GM18511 (cell line): ENCODE measurements around the gene BCL6.

ENCODE experiments used
- ATAC-seq: cut with Tn5 transposase; IDR thresholded peaks from one replicate; pipeline ENCODE4 v1.9.1; 2021; ENCODE audit warnings: mild to moderate bottlenecking, moderate library complexity; ENCODE audit not compliant: unreplicated experiment

The BCL6 gene

DNA sequence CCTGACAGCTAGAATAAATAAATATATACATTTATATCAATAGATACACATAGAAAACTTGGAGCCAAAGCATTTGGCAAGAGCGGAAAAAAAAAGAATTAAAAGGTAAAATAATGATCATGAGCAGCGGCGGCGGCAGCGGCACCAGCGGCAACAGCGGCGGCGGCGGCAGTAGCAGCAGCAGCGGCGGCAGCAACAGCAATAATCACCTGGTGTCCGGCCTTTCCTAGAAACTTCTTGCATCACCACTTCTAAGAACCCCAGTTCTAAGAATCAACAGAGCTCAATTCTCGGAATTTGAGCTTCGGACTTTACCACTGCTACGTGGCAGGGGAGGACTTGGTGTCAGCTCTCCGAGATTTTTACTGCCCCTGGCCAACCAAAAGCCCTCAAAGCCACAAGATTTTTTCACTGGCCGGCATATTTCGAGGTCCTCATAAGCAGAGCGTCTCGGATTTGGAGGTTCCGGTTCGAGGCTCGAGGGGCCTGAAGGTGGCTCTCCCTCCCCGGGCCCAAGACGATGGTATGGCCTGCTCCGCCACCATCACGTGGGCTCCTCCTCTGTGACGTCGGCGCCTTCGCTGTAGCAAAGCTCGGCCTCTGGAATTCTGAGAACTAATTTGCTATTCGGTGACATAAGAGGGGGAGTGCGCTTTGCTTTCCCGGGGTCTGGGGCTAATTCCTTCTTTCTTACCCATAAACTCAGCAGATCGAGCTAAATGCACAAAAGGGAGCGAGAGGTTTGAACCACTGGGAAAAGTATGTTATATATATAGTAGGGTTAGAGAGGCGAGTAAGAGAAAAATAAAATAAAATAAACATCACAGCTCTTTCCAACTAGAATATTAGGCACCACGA, at the start of gene BCL6:
Gene BCL6, minus strand, starts transcription at position 268 of the 858 bp plus-strand sequence. CDS start 11,775 bp downstream, outside the sequence.
- ATAC-seq: peak; percentile 75

DNA sequence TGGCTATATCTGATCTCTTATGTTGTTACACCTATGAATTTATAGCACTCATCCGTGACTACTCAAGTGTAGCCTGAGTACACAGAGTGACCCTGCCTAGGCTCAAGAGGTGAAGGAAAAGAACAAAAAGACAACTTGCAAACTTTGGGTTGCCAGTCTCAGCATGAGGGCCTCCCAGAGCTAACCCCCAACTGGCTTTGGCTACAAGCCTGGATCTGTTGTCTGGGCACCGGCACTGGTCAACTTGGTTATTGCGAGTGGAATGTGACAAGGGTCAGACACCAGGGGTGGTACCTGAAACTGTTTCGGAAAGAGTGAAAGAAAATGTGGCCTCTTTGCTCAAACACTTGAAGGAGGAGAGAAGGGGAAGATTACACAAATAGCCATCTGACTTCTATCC, 49.5 kb upstream of the BCL6 start:
- ATAC-seq: no peak

DNA sequence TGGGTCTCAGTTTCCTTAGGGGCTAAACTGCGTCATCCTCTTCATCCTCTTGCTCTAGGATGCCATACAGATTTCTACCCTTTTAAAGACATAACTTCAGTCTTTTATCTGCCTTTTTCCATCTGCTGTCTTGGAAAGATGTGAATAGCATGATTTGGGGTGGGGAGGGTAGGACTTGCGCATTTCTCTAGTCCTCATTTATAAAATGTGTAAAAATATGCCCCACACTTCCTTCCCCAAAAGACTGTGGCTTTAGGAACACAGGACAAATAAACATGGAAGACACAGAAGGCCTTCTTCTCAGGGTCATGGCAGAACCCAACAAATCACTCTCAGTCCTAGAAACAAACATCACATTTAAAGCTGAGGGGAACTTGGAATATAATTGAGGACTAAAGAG, 48.4 kb upstream of the BCL6 start:
- ATAC-seq: no peak

DNA sequence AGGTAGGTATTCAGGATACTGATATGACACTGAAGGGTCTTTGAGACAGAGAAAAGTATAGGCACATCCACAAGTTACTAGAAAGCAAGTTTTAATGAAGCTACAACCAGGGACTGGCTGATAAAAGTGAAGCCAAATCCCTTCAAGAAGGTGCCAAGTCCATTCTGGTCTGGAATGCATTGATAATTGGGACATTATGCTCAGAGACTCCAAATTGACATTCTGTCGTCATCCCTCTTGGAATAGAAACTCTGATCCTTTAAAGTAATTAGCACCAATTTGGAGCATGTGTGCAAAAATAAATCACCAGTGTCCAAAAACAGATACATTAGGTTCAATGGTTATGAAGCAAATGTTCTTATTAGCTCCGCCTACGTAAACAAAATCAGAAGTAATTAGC, 47.3 kb upstream of the BCL6 start:
- ATAC-seq: no peak

DNA sequence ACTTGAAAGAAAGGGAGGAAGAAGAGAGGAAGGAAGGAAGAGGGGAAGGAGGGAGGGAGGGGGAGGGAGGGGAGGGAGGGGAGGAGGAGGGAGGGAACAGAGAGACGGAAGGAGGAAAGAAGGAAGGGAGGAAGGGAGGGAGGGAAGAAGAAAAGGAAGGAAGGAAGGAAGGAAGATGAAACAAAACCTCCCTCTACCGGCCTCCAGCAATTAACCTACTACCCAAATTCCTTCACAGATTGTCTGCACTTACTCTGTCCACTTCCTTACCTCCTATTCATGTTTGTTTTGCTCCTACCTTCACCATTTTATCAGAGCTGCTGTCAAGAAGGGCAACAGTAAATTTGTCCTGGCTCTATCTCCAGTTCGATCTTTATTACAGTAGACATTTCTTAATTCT, 44.6 kb upstream of the BCL6 start:
- ATAC-seq: no peak

DNA sequence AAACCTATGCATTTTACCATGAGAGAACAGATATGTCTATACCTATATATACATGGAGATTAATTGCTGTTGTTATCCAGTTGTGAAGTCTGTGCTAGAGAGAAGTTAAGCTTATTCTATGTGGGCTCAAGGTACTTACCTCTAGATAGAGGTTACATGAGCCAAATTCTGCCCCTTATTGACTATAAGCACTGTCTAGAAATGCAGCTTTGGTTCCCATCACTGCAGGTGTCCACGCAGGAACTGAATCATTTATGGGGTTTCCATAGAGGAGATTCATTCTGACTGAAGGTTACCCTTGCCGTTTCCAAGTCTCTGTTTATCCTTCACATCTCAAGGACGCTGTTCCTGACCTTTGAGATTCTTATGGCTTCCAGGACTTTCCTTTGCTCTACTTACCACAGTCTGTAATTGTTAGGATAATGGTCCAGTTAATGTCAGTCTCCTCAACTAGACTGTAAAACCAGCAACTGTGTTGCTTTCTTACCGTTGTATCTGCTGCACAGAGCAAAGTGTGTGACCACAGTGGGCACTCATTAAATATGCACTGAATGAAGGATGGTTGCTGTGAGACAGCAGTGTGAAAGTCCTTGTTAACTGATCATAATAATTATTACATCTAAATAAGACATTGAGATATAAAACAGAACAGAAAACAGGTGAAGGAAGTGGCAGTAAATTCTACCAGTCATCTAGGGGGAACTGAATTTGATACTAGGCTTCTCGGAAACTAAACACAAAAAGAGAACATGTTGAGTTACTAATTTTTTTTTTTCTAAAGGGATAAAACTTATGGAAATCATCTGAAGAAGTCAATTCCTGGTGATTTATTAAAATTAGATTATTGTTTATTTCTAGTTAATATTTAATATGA, 44.0 kb upstream of the BCL6 start:
- no peak for ATAC-seq

DNA sequence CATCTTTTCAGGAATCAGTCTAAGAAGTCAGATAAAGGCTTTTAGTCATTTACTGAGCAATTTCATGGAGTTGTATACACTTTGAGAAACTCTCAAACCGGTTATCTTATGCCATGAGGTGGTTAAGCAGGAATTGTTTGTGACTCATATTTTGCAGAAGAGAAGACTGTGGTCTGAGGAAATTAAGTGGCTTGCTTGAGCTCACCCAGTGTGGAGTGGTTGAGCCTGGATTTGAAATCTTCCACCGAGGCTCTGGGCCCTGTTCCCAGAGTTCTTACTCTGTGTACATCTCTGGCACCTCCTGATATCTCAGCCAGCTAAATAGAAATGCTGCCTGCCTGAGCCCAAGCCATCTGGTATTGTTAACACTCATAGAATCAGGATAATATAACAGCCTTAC, 37.8 kb upstream of the BCL6 start:
- ATAC-seq: no peak

DNA sequence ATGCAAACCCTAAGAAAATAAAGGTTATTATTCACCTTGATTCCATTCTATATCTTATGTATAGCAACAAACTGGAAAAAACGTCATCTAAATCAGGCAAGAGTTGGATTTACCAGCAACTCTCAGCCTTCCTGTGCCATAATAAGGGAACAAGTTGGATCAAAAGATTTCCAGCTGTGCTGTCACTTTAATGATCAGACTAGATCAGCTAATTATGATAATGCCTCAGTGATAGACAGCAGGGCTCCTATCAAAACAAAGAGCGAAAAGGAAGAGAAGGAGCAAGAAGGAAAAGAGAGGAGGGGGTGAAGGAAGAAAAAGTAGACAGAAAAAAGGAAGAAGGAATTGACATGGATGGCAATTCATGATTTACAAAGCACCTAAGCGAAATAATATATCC, 36.7 kb upstream of the BCL6 start:
- ATAC-seq: no peak

DNA sequence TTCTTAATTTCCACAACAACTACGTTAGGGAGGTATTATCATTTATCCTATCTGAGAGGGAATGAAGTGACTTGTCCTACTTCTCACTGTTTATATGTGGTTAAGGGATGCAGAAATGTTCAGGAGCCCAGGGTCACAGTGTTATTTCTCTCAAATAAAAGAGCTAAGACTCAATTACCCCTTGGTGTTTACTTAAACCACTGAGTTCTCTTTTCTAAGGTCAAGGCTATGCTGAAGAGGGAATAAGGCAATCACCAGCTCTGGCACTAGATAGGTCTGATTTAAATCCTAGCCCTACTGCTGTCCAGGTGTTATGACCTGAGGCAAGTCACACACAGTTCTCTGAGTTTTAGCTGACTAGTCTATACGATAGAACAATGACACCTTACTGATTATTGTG, 35.7 kb upstream of the BCL6 start:
- ATAC-seq: no peak

DNA sequence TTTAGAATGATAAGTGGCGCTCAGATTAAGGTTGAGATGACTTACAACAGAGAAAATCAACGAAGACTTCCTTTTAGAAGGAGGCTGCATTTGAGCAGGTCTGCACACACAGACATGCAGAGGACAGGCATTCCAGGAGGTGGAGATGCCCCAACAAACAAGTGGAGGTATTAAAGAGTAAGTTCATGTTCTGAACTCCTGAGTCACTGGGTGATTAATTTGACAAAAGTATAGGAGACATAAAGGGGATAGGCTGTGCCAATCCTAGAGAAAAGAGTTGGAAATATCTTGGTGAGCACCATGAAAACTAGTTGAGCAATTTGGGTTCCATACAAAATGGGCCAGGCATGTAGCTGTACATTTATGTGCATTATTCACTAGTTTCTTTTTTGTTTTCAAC, 33.5 kb upstream of the BCL6 start:
- no peak for ATAC-seq

DNA sequence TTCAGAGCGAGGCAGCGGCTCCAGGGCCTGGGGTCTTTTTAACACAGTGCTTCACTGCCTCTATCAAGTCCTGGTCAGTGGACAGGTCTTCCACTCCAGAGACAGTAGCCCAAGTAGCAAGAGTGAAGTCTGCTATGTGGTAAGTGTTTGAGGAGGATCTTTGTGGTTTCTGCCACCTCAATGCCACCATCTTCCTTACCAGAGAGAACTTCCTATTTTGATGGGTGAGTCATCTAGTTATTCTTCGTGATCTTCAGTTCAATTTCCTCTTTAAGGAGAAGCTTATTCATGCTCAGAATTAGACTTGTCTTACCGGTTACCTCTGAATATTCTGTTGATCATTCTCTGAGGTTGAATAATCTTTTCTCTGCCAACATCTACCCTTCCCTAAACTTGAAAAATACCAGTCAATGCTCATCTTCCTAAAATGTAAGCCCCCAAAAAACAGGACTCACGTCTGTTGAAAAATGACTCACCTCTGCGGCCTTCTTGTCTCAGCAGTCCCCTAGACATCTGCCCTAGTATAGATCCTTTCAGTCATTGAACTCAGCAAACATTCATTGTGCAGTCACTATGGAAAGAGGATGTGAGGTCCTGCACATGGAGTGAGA, 32.2 kb upstream of the BCL6 start:
- ATAC-seq: peak; percentile 45

DNA sequence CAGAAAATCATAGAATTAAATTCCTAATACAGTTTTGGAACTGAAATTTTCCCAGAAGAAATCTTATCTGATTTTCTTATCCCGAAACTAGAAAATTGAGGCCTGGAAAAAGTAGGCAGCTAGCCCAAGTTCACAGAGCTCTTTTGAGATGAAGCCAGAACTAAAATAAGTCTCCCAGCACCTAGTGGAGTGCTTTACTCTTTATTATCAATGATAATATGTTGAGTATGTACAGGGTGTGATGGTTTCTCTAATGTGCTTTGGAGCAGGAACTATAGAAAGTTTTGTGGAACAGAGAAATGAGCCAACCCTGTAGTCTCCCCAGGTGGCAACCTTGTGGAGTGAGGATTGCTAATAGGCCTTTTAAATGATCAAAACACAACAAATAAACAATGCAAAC, 30.3 kb upstream of the BCL6 start:
- no peak for ATAC-seq

DNA sequence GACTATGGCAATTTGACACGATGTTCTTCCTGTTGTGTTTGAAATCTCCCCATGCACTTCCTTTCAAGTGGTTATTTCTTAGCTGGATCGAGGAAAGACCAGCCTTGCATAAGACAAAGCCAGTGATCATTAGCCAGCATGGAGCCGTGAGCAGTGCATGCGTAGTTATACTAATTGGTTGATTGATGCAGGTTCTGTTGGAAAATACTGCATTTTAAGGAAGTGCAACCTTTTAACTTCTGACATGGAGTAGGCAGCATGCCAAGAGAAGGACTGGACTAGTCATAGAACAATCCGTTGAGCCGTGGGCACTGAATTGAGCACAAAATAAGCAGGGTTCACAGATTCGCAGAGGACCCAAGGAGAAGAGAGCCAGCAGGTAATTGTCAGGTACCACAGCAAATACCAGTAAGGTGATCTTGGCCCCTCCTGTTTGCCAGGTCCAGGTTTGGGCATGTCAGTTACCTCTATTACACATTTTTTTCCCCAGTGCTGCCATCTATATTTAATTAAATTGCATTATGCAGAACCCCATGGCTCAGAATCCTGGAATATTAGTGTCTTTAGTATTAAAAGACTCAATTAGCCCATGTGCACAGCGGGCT, 29.0 kb upstream of the BCL6 start:
- ATAC-seq: no peak

DNA sequence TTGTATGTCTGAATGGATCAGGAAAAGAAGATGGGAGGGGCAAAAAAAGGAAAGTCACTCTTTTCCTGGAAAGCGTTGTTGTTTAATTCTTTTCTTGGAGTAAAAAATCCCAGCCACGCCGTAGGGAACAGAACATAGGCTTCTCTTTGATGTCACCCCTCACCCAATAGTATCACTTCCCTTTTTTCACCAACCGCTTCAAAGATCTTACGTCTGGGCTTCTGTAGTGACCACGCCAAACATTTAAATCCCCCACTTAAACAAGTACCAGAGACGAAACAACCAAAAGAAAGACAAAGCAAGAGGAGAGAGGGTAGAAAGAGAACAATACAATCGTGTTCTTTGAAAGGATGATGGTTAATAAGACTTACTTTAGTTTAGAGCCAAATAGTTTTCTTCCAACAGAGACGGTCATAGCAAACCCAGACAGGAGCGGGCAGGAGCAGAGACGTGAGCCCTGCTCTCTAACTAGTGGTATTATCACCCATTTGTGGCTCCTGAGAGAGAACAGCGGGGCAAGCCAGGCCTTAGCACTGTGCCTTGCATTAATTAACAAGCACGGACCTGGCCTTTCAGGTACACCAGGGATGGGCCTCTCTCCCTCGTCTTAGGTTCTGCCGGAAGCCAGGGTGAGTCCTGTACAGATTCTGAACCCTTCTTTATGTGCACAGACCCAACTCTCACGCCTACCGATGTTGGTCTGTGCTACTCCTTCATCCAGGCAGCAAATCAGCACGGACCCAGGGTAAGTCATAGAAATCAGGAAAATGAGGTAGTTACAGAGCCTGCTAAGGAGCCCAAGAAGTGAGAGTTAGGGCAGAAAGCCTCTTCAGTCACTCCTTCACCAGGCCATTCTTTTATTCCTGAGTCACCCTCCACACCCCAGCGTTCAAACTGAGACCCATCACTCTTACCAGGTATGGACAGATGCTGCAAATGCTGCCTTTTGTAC, 28.2 kb upstream of the BCL6 start:
- peak; percentile 77 for ATAC-seq

DNA sequence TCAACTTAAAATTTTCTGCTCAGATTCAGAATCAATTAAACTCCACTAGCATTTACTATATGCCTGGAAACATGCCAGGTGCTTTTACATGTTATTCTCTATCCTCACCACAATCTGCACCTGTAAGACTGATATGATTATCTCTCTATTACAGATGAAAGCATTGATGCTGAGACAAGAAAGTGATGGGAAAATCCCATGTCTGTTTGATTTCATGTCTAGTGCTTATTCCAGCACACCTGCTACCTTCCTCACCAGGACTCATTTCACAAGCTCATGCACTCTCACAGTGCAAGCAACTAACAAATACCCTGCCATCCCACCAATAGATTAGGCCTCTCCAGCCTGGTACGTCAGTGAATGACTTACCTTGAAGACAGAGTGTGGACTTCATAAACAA, 25.0 kb upstream of the BCL6 start:
- ATAC-seq: peak; percentile 58

DNA sequence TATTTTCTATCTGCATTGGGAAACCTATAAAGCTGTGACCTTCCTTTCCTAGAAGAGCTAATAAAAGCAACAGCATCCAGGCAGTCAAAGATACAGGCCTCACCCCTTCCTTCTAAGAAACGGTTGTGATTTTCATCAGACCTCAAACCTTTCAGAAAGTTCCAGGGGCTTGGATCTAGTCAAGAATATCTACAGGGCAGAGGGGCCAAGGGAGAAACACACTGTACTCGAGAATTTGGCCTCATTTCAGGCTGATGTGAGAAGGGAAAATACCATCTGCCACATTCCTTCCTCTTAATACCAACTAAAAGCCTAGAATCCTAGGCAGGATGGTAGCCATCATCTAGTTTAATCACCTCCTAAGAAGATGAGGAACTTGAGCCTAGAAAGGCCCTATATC, 24.5 kb upstream of the BCL6 start:
- no peak for ATAC-seq

DNA sequence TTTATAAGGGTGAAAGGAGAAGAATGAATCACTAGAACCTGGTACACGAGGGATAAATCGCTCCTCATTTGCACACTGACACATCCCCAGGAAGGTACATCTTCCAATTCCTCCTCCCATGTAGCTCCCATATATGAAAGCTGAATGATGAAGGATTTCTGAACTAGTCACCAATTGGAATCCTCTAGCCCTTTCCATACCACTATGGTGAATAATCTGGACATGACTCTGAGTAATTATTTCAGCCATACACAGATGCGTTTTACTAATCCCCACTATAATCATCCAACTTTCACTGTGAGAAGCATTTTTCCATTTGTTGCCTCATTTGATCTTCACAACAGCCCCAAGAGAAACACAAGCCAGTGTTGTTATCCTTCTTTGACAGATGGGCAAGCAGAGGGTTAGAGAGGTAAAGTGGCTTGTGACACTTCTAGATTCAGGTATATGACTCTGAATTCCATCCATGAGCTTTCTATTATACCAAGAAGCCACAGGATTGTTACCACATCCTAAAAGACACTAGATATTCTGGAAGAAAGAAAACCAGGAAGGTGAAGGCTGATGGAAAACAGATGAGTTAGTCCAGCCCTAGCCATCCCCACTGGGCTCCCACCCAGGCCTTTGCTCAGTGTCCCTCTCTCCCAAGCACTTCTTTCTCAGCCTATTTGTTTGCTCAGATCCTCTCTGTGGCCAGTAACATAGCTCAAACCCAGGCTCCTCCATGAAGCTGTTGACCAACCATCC, 22.2 kb upstream of the BCL6 start:
- ATAC-seq: no peak

DNA sequence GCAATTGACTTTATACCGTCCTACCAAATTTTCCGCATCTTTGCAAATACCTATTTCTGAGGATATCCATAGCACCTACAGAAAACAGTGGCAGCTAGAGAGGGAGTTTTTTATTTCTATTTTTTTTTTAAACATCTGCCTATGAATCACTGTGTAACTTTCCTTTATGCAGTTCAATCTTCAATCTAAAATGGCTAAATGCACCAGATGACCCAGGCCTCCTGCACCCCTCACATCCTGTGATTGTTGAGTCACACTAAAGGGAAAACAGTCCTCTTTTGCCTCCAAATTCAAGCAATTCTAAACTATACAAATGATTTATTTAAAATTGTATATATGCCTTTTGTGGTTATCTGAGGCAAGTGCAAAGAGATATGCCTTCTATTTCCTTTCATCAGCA, 20.1 kb upstream of the BCL6 start:
- ATAC-seq: no peak

DNA sequence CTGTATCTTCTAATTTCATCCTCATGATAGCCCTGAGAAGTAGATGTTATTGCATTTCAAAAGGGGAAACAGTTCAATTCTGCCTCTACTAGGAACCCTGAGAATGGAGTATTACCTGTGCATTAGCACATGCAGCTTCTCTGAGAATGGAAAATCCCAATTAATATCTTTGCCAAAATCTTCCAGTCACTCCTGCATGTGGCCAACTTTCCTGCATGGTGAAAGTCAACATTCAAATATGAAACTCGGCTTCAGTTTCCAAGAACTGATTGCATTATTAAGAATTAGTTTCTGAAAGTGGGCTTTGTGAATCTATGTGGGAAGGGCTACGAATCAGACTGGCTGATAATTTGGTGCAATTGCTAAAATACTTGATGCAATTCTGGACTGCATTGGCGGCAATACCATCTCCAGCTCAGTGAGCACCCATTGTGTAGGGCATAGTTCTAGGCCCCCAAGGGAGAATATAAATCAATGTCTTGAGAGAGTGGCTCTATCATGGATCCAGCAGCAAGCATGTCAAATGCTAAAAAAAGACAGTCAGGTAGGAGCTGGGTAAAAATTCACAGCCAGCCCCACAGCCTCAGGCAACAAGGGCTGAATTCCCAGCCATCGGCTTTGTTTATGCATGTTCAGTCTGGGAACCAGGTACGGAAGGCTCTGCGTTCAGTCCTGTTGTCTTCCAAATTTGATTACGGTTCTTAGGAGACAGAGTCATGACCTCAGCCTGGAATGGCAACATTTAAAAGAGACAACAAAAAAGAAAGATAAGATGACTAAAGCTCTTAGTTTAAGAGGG, 18.8 kb upstream of the BCL6 start:
- no peak for ATAC-seq
